Tibial artery (tissue), 4 donors: Measurements from ENCODE around the gene ZNF837.

Experiments
- DNase-seq, 2 donors: peaks; one replicate each; pipeline ENCODE4 v3.0.0-alpha.2; 2019
- H3K27ac ChIP-seq, 2 donors: fragments of 200-600 bp; sonication (generic) in 1 of 2; 1 replicate in 1 of 2; 2 replicates in 1 of 2; pipeline ENCODE4 v1.5.1; 2018 to 2019; ENCODE audit warnings: mild to moderate bottlenecking in 1 of 2
- H3K27me3 ChIP-seq, 2 donors: fragments of 200-600 bp; sonication (generic) in 1 of 2; one replicate each; pipeline versions ENCODE4 v1.5.1 to v1.6.0; 2016 to 2019
- H3K36me3 ChIP-seq, 3 donors: fragments of 200-600 bp; sonication (generic) in 2 of 3; one replicate each; pipeline ENCODE4 v1.5.1; 2016 to 2019; ENCODE audit warnings: mild to moderate bottlenecking in 2 of 3
- H3K4me1 ChIP-seq, 4 donors: fragments of 200-600 bp; sonication (generic) in 2 of 4; 1 replicate in 3 of 4; 2 replicates in 1 of 4; pipeline ENCODE4 v1.5.1; 2016 to 2019
- H3K4me3 ChIP-seq, 2 donors: fragments of 200-600 bp; sonication (generic) in 1 of 2; 1 replicate in 1 of 2; 2 replicates in 1 of 2; pipeline ENCODE4 v1.5.1; 2018 to 2019; ENCODE audit warnings: mild to moderate bottlenecking in 2 of 2
- H3K9me3 ChIP-seq, 3 donors: fragments of 200-600 bp; sonication (generic) in 1 of 3; one replicate each; pipeline ENCODE4 v1.5.1; 2016 to 2019
- CTCF ChIP-seq, 2 experiments: fragments of 200-600 bp in 1 of 2; fragments of 450-650 bp in 1 of 2; IDR thresholded peaks; one replicate each; pipeline ENCODE4 v1.5.1; 2017 to 2019; ENCODE audit warnings: antibody characterized with exemption in 2 of 2, mild to moderate bottlenecking in 1 of 2, moderate library complexity in 1 of 2
- intact Hi-C: fragments of 100-400 bp; cut with DNase I; formaldehyde crosslinking; loops from one replicate; pipeline ENCODE4 v1.15.0; 2023; ENCODE audit warnings: low total_unique reads

ZNF837 gene

GRCh38 chr19:58334691-58335249 is 46.1 kb downstream of the ZNF837 start:
- intact Hi-C loops: no loop called here
- no peaks in the 10 kb centered on the region for H3K4me1 ChIP-seq

GRCh38 chr19:58332697-58333096 is 48.1 kb downstream of the ZNF837 start:
- intact Hi-C loops: no loop called here
- Histone ChIP-seq H3K36me3 (peaks cover 18 to 34% (median 28%) of the 10 kb centered on the region in 3 donors), H3K4me3 (no peak overlapping the region), H3K27ac (no peak overlapping the region), H3K4me1 (peaks cover 0 to 14% (median 6%) of the 10 kb centered on the region in 4 donors), H3K27me3 (no peaks in the 10 kb centered on the region), H3K9me3 (no peaks in the 10 kb centered on the region)
- no peak for DNase-seq
- TF ChIP-seq CTCF (IDR thresholded peaks at IDR 0.05): no peak

More at GRCh38 chr19:58334691-58335249, 46.1 kb downstream of the ZNF837 start:
- TF ChIP-seq CTCF (IDR thresholded peaks at IDR 0.05): no peak
- peaks cover 0 to 12% (median 6%) of the 10 kb centered on the region in 3 donors for H3K9me3 ChIP-seq
- H3K27ac ChIP-seq: no peak overlapping the region
- no peak overlapping the region for H3K4me3 ChIP-seq
- H3K27me3 ChIP-seq: no peaks in the 10 kb centered on the region
- peaks cover 39 to 55% (median 49%) of the 10 kb centered on the region in 3 donors for H3K36me3 ChIP-seq
- no peak for DNase-seq

GRCh38 chr19:58330458-58330857 is 50.4 kb downstream of the ZNF837 start:
- Histone ChIP-seq H3K36me3 (peaks cover 10 to 14% (median 11%) of the 10 kb centered on the region in 3 donors), H3K9me3 (no peaks in the 10 kb centered on the region), H3K27ac (no peak overlapping the region), H3K4me1 (peaks cover 0 to 28% (median 19%) of the 10 kb centered on the region in 4 donors), H3K4me3 (no peak overlapping the region), H3K27me3 (no peaks in the 10 kb centered on the region)
- DNase-seq: no peak
- no peak for TF ChIP-seq CTCF (IDR thresholded peaks at IDR 0.05)
- intact Hi-C loops: no loop called here

- H3K27ac ChIP-seq: no peak overlapping the region
- H3K4me3 ChIP-seq: no peak overlapping the region
- DNase-seq: no peak
- TF ChIP-seq CTCF (IDR thresholded peaks at IDR 0.05): no peak
- peaks cover 0 to 31% (median 21%) of the 10 kb centered on the region in 4 donors for H3K4me1 ChIP-seq
- H3K9me3 ChIP-seq: no peaks in the 10 kb centered on the region
- H3K36me3 ChIP-seq: no peaks in the 10 kb centered on the region
- no peaks in the 10 kb centered on the region for H3K27me3 ChIP-seq
- intact Hi-C loops: no loop called here
These were observed 51.8 kb downstream of the ZNF837 start for GRCh38 chr19:58328999-58329398.

GRCh38 chr19:58326914-58327726 is 53.7 kb downstream of the ZNF837 start, which contains the start of gene ZSCAN22:
TSS of gene ZSCAN22 (plus strand) at chr19:58326994. CDS start at chr19:58334803, 7,809 bp downstream.
- Histone ChIP-seq H3K9me3 (no peaks in the 10 kb centered on the region), H3K4me1 (peaks cover 0 to 31% (median 21%) of the 10 kb centered on the region in 4 donors), H3K36me3 (peaks cover 0 to 10% (median under 1%) of the 10 kb centered on the region in 3 donors), H3K4me3 (peak within 1 kb of the TSS; percentile 70 to 90), H3K27me3 (no peaks in the 10 kb centered on the region), H3K27ac (peak within 1 kb of the TSS; percentile 94 to 97)
- TF ChIP-seq CTCF (IDR thresholded peaks at IDR 0.05): no peak
- peak; percentile 98 for DNase-seq
- intact Hi-C loops: no loop called here
